Hepatocyte (in vitro differentiated cells): ENCODE measurements around the gene ASPSCR1. TPM values are rescaled to one million over a fixed set of nuclear protein-coding genes. Genes with fewer than 3 reads are reported as not detected.

Experiments
- DNase-seq: peaks from one replicate; pipeline ENCODE4 v3.0.0-alpha.2; 2016; ENCODE audit warnings: low spot score
- H2AFZ ChIP-seq: fragments of 200-600 bp; sonication (generic); 2 replicates; pipeline ENCODE4 v1.6.0; 2016; ENCODE audit warnings: antibody characterized with exemption, mild to moderate bottlenecking
- H3K27ac ChIP-seq: fragments of 200-600 bp; sonication (generic); 2 replicates; pipeline ENCODE4 v1.5.1; 2016; ENCODE audit warnings: mild to moderate bottlenecking
- H3K27me3 ChIP-seq: fragments of 200-600 bp; sonication (generic); 2 replicates; pipeline ENCODE4 v1.6.1; 2016
- H3K36me3 ChIP-seq: fragments of 200-600 bp; sonication (generic); replicated peaks from 2 replicates; pipeline ENCODE4 v1.5.1; 2016; ENCODE audit warnings: low read depth; ENCODE audit not compliant: insufficient read depth
- H3K4me1 ChIP-seq: fragments of 200-600 bp; sonication (generic); 2 replicates; pipeline ENCODE4 v1.5.1; 2016; ENCODE audit warnings: mild to moderate bottlenecking, moderate library complexity; ENCODE audit not compliant: insufficient read depth
- H3K4me2 ChIP-seq: fragments of 200-600 bp; sonication (generic); 2 replicates; pipeline ENCODE4 v1.6.0; 2016
- H3K4me3 ChIP-seq: fragments of 200-600 bp; sonication (generic); 2 replicates; pipeline ENCODE4 v1.5.1; 2016; ENCODE audit warnings: mild to moderate bottlenecking
- H3K79me2 ChIP-seq: fragments of 200-600 bp; sonication (generic); 2 replicates; pipeline ENCODE4 v1.6.0; 2017; ENCODE audit warnings: mild to moderate bottlenecking
- H3K9me2 ChIP-seq: fragments of 200-600 bp; sonication (generic); replicated peaks from 2 replicates; pipeline ENCODE4 v1.6.0; 2017; ENCODE audit warnings: mild to moderate bottlenecking; ENCODE audit not compliant: insufficient read depth
- H3K9me3 ChIP-seq: fragments of 200-600 bp; sonication (generic); 2 replicates; pipeline ENCODE4 v1.5.1; 2016; ENCODE audit warnings: low read depth, mild to moderate bottlenecking
- H4K20me1 ChIP-seq: fragments of 200-600 bp; sonication (generic); 2 replicates; pipeline ENCODE4 v1.6.0; 2016; ENCODE audit warnings: mild to moderate bottlenecking; ENCODE audit not compliant: insufficient read depth, poor library complexity, severe bottlenecking
- EZH2 ChIP-seq: fragments of 200-600 bp; sonication (generic); IDR thresholded peaks from 2 replicates; pipeline ENCODE4 v1.6.1; 2016; ENCODE audit warnings: antibody characterized with exemption, mild to moderate bottlenecking, borderline replicate concordance
- EZH2phosphoT487 ChIP-seq: fragments of 200-600 bp; sonication (generic); IDR thresholded peaks from one replicate; pipeline ENCODE4 v1.6.1; 2018; ENCODE audit warnings: antibody characterized with exemption, mild to moderate bottlenecking, low read depth, moderate library complexity; ENCODE audit not compliant: unreplicated experiment, severe bottlenecking
- WGBS: methylation state at CpG from one replicate; pipeline ENCODE4 v1.1.6; 2016; ENCODE audit warnings: low lambda C conversion rate; ENCODE audit errors: missing lambda C conversion rate; 5-methylcytosine and 5-hydroxymethylcytosine counted together
- polyA plus RNA-seq: library from polyadenylated mRNA; unstranded; fragments of >200 nt; fragmentation: Nextera tagmentation; extraction: Ambion mirVana; gene quantifications from 2 replicates; pipeline ENCODE4 v1.2.1, GENCODE V29; 2016
- total RNA-seq: library from RNA; depleted of rRNA; stranded (reverse); fragments of >200 nt; gene quantifications from 2 replicates; pipeline ENCODE4 v1.2.3, GENCODE V29; 2014
- TF ChIP-seq, protein P1 (sequence below): fragments of 200-600 bp; sonication (generic); IDR thresholded peaks from 2 replicates; pipeline ENCODE4 v1.5.1; 2016; ENCODE audit warnings: antibody characterized with exemption, mild to moderate bottlenecking; ENCODE audit not compliant: poor library complexity

Gene ASPSCR1
- total and polyA plus RNA-seq, 2 experiments from 2014 or later, result 28.4 to 45.9 TPM

DNA sequence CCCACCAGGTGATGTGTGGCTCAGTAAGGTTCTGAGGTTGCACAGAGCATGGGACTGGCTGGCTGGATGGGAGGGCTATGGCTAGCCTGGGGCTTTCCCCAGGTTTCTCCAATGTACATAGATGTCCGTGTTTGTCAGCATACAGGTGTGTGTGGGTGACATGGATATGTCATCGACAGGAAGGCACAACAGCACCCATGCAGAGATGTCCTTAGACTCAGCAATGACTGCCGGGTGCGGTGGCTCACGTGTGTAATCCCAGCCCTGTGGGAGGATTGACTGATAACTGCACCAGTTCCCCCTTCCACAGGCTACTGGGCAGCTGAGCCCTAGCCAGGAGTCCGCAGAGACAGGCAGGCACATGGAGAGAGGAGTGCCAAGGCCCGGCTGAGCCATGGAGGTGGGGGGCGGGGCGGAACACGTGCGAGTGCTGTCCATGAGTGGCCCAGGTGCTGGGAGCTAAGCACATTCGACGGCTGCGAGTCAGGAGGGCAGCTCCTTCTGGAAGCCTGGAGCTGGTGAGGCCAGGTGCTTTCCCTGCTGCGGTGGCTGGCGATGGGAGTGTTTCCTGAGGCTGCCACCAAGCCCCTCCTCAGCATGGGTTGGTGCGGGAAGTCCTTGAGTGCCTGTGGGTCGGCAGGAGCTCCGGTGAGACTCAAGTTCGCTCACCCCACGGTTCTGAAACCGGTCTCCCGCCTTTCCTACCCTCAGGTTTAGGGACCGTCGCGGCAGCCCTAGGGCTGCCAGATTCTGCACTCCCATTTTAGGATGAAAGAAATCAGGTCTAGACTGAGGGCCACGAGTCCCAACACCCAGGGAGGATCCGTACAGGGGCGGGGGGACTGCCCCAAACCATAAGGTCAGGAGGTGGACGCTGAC, 858 bp upstream of the ASPSCR1 start:
- Histone ChIP-seq H3K79me2 (peaks cover 7% of the 10 kb centered on the region), H4K20me1 (no peaks in the 10 kb centered on the region), H3K4me1 (peaks cover 13% of the 10 kb centered on the region), H3K27me3 (no peaks in the 10 kb centered on the region), H3K4me3 (peak overlapping the region; percentile 67), H3K9me2 (no peaks in the 10 kb centered on the region), H3K36me3 (no peaks in the 10 kb centered on the region), H3K27ac (peak overlapping the region; percentile 79), H2AFZ (peak overlapping the region; percentile 90), H3K4me2 (peak overlapping the region; percentile 96), H3K9me3 (no peaks in the 10 kb centered on the region)
- TF ChIP-seq, protein P1, sequence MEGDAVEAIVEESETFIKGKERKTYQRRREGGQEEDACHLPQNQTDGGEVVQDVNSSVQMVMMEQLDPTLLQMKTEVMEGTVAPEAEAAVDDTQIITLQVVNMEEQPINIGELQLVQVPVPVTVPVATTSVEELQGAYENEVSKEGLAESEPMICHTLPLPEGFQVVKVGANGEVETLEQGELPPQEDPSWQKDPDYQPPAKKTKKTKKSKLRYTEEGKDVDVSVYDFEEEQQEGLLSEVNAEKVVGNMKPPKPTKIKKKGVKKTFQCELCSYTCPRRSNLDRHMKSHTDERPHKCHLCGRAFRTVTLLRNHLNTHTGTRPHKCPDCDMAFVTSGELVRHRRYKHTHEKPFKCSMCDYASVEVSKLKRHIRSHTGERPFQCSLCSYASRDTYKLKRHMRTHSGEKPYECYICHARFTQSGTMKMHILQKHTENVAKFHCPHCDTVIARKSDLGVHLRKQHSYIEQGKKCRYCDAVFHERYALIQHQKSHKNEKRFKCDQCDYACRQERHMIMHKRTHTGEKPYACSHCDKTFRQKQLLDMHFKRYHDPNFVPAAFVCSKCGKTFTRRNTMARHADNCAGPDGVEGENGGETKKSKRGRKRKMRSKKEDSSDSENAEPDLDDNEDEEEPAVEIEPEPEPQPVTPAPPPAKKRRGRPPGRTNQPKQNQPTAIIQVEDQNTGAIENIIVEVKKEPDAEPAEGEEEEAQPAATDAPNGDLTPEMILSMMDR, result no peak
- TF ChIP-seq EZH2 (no peak), EZH2phosphoT487 (no peak)
- WGBS, result 33% methylated on average over 29 of the region's 30 CpGs
- DNase-seq, result peak; percentile 66

DNA sequence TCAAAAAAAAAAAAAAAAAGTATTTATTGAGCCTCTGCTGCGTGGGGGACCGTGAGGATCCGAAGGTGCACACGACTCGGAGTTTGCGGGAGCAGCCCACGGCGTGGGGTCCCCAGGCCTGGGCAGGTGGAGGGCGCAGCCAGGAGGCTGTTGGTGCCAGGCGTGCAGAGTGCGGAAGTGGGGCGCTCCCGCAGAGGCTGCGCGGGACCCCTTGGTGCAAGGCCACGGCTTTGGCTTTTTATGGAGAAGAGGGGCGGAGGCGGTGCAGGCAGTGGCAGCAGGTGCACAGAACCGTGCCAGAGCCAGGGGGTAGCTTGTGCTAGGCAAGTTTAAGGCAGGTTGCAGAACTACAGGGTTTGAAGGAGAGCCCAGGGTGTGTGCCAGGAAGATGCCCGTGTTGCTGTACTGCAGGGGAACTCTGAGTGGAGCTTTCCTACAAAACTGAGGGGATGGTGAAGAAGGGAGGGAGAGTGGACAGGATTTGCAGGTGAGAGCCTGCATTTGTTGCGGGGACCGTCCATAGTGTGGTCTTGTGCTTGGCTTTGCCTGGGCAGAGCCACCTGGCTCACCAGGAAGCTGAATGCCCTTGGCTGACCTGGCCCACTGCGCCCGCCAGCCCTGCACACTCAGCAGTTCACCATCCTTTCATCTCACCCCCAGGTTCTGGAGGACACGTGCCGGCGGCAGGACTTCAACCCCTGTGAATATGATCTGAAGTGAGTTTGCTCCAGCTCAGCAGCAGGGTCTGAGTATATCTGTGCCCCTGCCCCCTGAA, 1.3 kb downstream of the ASPSCR1 start:
- Histone ChIP-seq H3K4me2 (peak overlapping the region; percentile 98), H3K27ac (no peak overlapping the region)

DNA sequence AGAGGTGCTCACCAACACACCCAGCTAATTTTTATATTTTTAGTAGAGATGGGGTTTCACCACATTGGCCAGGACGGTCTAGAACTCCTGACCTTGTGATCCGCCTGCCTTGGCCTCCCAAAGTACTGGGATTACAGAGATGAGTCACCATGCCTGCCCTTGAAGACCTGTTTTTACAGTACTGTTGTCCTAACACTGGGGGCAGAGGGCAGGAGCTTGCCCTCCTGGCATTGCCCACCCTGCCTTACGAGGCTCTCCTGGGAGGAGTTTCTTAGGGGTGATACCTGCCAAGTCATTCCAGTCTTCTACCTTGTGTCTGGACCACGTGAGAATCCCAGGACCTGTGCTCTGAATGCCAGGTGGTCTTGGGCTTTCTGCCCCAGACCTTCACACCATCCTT, 2.7 kb downstream of the ASPSCR1 start:
- 99% methylated on average over 4 of the region's 4 CpGs for WGBS
- no peak overlapping the region for H2AFZ ChIP-seq
- H3K9me3 ChIP-seq, result no peaks in the 10 kb centered on the region
- H3K27ac ChIP-seq, result no peak overlapping the region
- no peak overlapping the region for H3K4me3 ChIP-seq
- no peak for DNase-seq
- peaks cover 7% of the 10 kb centered on the region for H3K79me2 ChIP-seq
- no peaks in the 10 kb centered on the region for H3K36me3 ChIP-seq
- H3K4me2 ChIP-seq, result no peak overlapping the region
- H4K20me1 ChIP-seq, result no peaks in the 10 kb centered on the region
- no peaks in the 10 kb centered on the region for H3K27me3 ChIP-seq
- TF ChIP-seq EZH2 (no peak), EZH2phosphoT487 (no peak)
- TF ChIP-seq, protein P1, result no peak
- no peaks in the 10 kb centered on the region for H3K9me2 ChIP-seq
- peaks cover 13% of the 10 kb centered on the region for H3K4me1 ChIP-seq

More for the DNA sequence above, 1.3 kb downstream of the ASPSCR1 start:
- no peak for DNase-seq
- WGBS, result 93% methylated on average over 26 of the region's 27 CpGs
- H4K20me1 ChIP-seq, result no peaks in the 10 kb centered on the region
- H3K4me1 ChIP-seq, result peaks cover 13% of the 10 kb centered on the region
- no peaks in the 10 kb centered on the region for H3K9me3 ChIP-seq
- H3K36me3 ChIP-seq, result no peaks in the 10 kb centered on the region
- H3K27me3 ChIP-seq, result no peaks in the 10 kb centered on the region
- no peaks in the 10 kb centered on the region for H3K9me2 ChIP-seq
- TF ChIP-seq EZH2phosphoT487, result no peak
- no peak for TF ChIP-seq EZH2
- TF ChIP-seq, protein P1, result no peak
- peaks cover 7% of the 10 kb centered on the region for H3K79me2 ChIP-seq
- no peak overlapping the region for H2AFZ ChIP-seq
- H3K4me3 ChIP-seq, result no peak overlapping the region
